ENCODE results near the gene LRIT2.
A peak's percentile ranks its signal among the peaks of the same experiment; 100 is the strongest.

Gene LRIT2

DNA sequence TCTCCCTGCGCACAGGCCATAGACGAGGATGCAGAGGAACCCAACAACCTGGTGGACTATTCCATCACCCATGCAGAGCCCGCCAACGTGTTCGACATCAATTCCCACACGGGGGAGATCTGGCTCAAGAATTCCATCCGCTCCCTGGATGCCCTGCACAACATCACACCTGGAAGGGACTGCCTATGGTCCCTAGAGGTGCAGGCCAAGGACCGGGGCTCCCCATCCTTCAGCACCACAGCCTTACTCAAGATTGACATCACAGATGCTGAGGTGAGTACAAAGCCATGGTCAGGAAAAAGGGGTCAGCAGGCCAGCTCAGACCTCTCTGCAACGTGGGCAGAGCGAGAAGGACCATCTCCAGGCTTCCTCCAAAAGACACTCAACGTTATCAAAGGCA lies 12.3 kb downstream of the LRIT2 start:
- intact Hi-C loops (cut with DNase I; ENCODE audit: low total_unique reads): no loop called here
- no peaks in the 10 kb centered on the region for H3K36me3 ChIP-seq
- peak in 1 of 2 donors; percentile 27 for DNase-seq

DNA sequence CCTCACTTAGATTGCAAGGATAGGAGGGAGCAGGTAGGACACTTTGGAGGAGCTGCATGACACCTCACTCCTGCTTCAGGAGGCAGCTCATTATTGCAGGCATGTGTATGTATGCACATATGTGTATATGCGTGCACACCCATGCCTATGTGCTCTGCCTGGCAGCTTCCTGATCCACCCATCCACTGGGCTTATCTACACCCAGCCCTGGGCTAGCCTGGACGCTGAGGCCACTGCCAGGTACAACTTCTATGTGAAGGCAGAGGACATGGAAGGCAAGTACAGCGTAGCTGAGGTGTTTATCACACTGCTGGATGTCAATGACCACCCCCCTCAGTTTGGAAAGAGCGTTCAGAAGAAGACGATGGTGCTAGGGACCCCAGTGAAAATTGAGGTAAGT lies 13.3 kb downstream of the LRIT2 start:
- DNase-seq: peak in 1 of 2 donors; percentile 25
- H3K4me1 ChIP-seq: no peaks in the 10 kb centered on the region
- no peak overlapping the region for H3K4me3 ChIP-seq
- intact Hi-C loops (cut with DNase I; ENCODE audit: low total_unique reads): no loop called here
- no peaks in the 10 kb centered on the region for H3K9me3 ChIP-seq
- no peaks in the 10 kb centered on the region for H3K36me3 ChIP-seq
- peaks cover 0 to 13% of the 10 kb centered on the region in 2 donors for H3K27me3 ChIP-seq
- no peak overlapping the region for H3K27ac ChIP-seq
- TF ChIP-seq, protein P1, sequence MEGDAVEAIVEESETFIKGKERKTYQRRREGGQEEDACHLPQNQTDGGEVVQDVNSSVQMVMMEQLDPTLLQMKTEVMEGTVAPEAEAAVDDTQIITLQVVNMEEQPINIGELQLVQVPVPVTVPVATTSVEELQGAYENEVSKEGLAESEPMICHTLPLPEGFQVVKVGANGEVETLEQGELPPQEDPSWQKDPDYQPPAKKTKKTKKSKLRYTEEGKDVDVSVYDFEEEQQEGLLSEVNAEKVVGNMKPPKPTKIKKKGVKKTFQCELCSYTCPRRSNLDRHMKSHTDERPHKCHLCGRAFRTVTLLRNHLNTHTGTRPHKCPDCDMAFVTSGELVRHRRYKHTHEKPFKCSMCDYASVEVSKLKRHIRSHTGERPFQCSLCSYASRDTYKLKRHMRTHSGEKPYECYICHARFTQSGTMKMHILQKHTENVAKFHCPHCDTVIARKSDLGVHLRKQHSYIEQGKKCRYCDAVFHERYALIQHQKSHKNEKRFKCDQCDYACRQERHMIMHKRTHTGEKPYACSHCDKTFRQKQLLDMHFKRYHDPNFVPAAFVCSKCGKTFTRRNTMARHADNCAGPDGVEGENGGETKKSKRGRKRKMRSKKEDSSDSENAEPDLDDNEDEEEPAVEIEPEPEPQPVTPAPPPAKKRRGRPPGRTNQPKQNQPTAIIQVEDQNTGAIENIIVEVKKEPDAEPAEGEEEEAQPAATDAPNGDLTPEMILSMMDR (IDR thresholded peaks at IDR 0.05): no peak

More for the DNA sequence above, 12.3 kb downstream of the LRIT2 start:
- H3K27ac ChIP-seq: no peak overlapping the region
- H3K4me3 ChIP-seq: no peak overlapping the region
- no peaks in the 10 kb centered on the region for H3K9me3 ChIP-seq
- H3K27me3 ChIP-seq: peaks cover 0 to 13% of the 10 kb centered on the region in 2 donors
- TF ChIP-seq, protein P1 (IDR thresholded peaks at IDR 0.05): no peak
- no peaks in the 10 kb centered on the region for H3K4me1 ChIP-seq

DNA sequence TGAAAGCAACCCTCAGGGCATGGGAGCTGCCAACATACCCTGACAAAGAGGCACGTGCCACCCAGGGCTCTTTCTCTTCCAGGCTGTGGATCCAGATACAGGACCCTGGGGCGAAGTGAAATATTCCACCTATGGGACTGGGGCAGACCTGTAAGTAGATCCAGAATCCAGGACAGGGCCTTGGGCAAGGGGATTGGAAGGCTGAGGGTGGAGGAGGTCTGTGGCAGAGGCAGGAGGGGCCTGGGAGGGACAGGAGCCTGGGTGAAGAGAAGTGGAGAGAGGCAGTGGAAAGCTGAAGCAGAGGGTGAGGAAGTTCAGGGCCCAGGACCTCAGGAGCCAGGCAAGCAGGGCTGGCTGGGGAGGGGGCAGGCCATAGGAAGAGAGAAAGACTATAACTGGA lies 13.8 kb downstream of the LRIT2 start:
- Histone ChIP-seq H3K4me1 (no peaks in the 10 kb centered on the region), H3K27ac (no peak overlapping the region), H3K9me3 (no peaks in the 10 kb centered on the region), H3K36me3 (no peaks in the 10 kb centered on the region), H3K27me3 (peaks cover 0 to 13% of the 10 kb centered on the region in 2 donors), H3K4me3 (no peak overlapping the region)
- intact Hi-C loops (cut with DNase I; ENCODE audit: low total_unique reads): no loop called here
- TF ChIP-seq, protein P1 (IDR thresholded peaks at IDR 0.05): no peak
- peak in 1 of 2 donors; percentile 56 for DNase-seq

DNA sequence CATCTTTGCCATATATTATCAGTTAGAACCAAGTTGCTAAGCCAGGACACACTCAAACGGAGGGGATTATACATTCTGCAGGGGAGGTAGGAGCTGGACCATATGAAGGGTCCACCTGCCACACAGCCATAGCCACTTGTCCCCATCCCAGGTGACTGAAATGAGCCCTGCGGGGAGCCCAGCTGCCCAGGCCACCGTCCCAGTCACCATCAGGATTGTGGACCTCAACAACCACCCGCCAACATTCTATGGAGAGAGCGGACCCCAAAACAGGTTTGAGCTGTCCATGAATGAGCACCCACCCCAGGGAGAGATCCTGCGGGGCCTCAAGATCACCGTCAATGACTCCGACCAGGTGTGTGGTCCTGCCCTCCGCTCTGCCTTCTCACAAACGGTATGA lies 17.3 kb downstream of the LRIT2 start:
- no peak overlapping the region for H3K4me3 ChIP-seq
- H3K27me3 ChIP-seq: peaks cover 0 to 18% of the 10 kb centered on the region in 2 donors
- H3K36me3 ChIP-seq: no peaks in the 10 kb centered on the region
- H3K9me3 ChIP-seq: no peaks in the 10 kb centered on the region
- H3K27ac ChIP-seq: no peak overlapping the region
- no peaks in the 10 kb centered on the region for H3K4me1 ChIP-seq
- TF ChIP-seq, protein P1 (IDR thresholded peaks at IDR 0.05): no peak
- intact Hi-C loops (cut with DNase I; ENCODE audit: low total_unique reads): no loop called here
- DNase-seq: peak in 1 of 2 donors; percentile 54

DNA sequence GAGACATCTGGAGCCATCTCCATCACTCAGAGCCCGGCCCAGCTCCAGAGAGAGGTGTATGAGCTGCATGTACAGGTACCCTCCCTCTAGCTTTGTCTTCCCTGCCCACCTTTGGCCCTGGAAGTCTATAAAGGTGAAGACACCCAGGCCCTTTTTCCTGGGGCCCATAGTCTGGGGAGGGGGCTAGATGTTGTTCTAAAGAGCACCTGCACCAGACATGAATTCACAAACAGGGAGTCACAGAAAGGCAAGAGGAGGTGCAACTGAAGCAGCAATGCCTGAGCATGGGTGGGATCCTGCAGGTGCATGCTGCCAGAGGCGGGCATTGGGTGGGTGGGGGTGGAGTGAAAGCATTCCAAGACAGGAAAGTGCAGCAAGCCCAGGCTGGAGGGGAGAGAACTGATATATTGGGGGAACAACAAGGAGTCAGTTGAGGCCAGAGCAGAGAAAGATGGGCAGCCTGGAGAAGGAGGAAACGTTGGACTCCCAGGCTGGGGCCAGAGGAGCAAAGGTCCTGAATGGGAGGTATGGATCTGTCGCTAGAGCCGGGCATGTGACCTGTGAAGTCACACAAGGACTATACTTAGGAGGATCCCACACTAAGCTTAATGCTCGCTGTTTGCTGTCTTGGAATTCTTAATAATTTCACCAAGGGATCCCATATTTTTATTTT lies 19.4 kb downstream of the LRIT2 start:
- H3K4me1 ChIP-seq: no peaks in the 10 kb centered on the region
- intact Hi-C loops (cut with DNase I; ENCODE audit: low total_unique reads): no loop called here
- H3K27me3 ChIP-seq: peaks cover 0 to 32% of the 10 kb centered on the region in 2 donors
- peak in 1 of 2 donors; percentile 17 for DNase-seq
- no peaks in the 10 kb centered on the region for H3K9me3 ChIP-seq
- H3K27ac ChIP-seq: no peak overlapping the region
- no peak overlapping the region for H3K4me3 ChIP-seq
- no peaks in the 10 kb centered on the region for H3K36me3 ChIP-seq
- TF ChIP-seq, protein P1 (IDR thresholded peaks at IDR 0.05): no peak

All from tibial artery (tissue), 4 donors.